GM04504 (cell line): ENCODE measurements around the gene ATP6V0D1.

ENCODE experiments used
- DNase-seq: peaks from one replicate; pipeline ENCODE4 v3.0.0-alpha.2; 2012; ENCODE audit warnings: low read depth

Gene ATP6V0D1

DNA sequence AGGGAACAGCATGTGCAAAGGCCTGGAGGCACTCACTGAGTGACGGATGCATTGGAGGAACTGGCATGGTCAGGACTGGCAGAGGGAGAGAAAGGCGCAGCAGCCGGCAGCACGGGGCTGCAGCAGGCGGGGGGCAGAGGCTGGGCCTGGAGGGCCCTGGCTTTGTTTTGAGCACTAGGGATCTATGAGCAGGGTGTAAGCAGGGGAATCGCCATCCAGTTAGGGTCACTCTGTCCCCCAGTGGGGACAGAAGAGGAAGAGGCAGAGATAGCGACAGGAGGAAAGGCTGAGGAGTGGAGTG, 35.9 kb downstream of the ATP6V0D1 start:
- DNase-seq, result no peak

DNA sequence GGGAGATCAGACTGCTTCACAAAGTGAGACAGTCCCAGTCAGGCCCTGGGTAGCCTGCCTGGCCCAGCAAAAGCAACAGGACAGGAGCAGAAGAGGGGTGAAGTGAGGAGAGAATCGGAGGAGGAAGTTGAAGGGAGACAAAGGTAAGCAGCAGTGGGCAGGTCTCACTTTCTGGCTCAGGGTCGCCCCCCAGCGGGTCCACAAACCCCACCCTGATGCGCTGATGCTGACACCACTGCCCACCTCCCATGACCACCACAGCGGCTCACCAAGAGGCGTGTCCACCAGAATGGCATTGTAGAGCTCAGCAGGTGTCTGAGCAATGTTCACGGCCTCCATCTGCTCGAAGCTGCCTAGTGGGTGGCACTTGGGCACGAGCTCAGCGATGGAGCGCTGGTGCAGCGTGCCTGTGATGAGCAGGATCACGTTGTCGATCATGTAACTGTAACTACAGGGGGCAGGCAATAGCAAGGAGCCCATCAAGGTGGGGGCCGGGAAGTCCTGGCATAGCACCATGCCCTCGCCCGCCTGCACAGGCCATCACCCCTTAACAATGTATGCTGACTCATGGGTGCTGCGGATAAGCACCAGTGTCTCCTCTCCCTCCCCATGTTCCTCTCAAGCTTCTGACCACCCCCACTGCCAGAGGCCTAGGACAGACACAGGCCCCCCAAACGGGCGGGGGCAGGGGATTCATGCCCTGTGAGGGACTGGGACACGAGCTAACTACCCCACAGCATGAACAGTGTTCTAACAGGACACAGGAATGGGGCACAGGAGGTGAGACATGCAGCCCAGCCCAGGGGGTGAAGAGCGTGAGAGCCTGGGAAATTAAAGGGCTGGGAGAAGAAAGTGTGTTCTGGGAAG, 36.5 kb downstream of the ATP6V0D1 start:
- no peak for DNase-seq

DNA sequence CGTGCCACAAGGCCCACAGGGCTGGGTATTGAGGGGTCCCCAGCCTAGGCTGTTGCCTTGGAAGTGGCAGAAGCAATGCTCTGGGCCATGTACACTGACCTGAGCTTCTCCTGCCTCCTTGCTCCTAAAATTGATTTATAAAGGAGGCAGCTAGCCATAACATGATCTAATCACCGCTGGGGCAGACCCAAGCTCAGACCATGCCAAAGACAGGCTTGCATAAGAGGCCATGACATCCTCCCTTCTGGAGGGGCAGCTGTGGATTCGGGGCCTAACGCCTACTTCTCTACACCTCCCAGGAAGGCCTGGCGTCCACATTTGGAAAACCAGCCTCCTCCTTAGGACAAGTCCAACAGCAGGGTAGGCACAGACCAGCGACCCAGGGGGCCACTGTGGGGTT, 37.7 kb downstream of the ATP6V0D1 start:
- peak; percentile 74 for DNase-seq

DNA sequence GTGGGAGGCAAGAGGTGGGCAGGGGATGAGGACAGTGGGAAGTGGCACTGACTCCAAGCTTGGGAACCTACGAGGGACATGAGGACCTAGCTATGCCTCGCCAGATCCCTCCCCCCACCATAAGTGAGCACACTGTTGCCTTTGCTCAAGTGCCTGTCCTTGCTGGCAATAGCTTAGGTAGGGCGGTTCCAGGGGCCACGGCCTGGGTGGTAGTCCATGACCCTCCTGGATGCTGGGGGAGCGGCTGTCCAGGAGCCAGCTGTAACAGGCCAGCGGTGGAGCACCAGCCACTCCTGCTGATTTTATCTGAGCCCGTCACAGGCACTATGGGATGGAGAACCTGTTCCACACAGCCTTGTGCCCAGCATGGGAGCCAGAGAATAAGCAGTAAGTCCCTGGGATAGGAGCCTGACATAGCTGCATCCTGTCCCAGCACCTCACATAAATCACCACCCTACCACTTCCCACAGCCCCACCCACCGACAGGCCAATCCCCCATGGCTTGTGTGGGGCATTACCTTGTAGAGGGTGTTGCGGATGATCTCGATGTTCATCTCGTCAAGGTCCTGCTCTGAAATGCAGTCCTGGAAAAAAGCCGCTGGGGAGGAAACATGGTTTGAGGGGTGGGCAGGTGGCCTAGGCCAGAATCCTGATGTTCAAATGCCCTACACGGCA, 38.2 kb downstream of the ATP6V0D1 start:
- no peak for DNase-seq

DNA sequence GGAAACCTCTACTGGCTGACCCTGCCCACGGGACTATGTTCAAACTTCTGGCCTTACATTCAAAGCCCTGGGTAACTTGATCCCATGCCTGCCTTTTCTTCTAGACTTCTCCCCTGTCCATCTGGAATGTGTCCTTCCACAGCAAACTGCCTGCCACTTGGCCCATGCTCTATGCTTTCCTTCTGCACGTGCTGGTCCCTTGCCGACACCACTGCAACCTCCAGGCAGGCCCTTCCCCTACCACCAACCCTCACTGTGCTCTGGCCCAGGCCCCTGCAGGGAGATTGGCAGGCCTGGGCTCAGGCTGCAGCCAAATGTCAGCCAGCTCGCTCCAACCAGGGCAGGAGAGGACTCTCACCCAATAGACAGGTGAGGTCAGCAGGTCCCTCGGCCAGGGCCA, 39.0 kb downstream of the ATP6V0D1 start:
- DNase-seq, result no peak

DNA sequence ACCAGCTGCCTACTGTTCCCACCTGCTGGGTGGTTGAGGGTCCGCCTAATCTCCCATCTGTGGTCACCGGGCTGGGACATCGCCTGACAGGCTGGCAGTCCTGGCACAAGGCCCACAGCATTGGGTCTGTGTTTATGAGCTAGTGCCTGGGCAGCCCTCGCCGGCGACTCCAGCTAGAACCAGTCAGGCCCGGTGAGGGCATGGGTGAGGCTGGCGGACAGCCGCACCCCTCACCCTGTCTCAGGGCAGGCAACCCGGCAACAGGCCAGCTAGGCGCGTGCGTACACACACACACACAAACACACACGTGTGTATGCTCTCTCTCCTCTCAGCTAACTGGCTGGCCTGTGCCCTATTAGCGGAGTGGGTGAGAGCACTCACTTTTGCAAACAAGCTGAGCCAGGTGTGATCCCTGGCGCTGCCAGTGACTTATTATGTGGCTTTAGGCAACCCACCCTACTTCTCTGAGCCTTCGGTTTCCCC, 39.6 kb downstream of the ATP6V0D1 start:
- no peak for DNase-seq

DNA sequence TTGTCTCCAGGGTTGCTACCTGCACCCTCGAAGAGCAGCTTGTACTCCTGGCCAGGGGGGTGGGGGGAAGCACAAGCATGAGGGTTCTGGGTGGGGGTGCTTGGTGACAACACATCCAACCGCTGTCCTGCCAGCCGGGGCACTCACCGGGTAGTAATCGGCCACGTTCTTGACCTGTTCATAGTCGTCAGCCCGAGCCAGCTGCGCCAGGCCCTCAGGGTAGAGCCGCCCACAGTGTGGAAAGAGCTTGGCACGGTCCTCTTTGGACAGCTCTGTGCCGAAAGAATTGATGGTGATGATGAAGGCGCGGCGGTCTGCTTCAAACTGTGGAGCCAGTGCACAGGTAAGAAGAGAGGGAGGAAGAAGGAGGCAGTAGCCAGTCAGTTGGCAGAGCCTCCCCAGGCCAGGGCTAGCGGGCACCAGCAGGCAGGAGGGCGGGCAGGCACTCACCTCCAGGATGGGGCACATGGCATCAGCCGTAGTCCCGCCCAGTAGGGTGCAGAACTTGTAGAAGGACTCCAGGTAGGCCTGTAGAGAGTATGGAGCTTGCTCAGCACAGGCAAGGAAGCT, 42.0 kb downstream of the ATP6V0D1 start:
- no peak for DNase-seq

DNA sequence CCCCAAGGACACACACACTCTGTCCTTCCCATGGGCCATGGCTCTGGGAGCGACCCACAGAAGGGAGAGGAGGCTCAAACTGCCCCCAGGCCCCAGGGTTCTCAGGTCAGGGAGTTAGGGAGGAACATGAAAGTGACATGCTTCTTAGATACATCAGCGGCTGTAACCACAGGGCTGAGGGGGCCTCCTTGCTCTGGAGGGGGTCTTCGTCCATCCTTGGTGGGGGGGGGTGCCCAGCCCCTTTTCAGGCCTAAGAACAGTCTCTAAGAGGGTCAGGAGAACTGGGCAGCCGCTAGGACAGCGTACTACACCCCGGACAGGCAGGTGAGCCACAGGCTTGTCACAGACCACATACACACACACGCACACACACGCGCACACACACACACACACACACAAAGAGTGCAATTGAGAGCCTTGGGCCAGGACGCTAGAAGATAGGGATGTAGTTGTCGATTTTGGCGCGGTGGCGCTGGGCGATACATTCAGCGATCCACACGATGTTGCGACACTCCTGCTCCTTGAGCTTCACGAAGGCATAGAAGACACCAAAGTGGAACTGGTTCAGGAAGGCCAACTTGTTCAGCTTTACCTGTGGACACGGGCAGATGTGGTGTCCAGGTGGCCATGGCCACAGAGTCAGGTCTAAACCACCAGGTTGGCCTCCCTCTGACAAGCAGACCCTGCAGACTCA, 42.7 kb downstream of the ATP6V0D1 start:
- DNase-seq, result no peak

DNA sequence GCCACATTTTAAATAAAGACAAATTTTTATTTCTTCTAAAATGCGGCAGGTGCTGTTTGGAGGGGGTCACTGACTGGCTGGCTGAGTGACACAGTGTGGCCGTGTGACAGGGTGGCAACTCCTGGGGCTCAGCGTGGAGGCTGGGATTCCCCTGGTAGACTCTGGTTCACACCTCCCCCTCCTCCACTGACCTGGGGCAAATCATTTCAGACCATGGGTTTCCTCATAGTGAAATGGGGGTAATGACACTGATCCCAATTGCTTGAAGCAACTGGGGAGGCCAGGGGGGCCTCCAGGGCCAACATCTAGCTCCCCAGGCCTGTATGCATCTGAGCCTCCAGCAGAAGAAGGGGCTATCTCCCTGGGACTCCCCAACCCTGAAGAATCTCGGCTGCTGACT, 43.4 kb downstream of the ATP6V0D1 start:
- DNase-seq, result no peak

DNA sequence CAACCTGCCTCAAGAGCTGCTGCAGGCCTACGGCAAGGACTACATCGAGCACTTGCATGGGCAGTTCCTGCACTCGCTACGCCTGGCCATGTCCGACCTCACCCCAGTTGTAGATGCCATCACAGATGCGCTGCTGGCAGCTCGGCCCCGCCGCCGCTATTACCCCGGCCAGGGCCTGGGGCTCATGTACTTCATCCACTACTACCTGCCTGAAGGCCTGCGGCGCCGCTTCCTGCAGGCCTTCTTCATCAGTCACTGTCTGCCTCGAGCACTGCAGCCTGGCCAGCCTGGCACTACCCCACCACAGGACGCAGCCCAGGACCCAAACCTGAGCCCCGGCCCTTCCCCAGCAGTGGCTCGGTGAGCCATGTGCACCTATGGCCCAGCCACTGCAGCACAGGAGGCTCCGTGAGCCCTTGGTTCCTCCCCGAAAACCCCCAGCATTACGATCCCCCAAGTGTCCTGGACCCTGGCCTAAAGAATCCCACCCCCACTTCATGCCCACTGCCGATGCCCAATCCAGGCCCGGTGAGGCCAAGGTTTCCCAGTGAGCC, 44.2 kb downstream of the ATP6V0D1 start:
- DNase-seq, result no peak

DNA sequence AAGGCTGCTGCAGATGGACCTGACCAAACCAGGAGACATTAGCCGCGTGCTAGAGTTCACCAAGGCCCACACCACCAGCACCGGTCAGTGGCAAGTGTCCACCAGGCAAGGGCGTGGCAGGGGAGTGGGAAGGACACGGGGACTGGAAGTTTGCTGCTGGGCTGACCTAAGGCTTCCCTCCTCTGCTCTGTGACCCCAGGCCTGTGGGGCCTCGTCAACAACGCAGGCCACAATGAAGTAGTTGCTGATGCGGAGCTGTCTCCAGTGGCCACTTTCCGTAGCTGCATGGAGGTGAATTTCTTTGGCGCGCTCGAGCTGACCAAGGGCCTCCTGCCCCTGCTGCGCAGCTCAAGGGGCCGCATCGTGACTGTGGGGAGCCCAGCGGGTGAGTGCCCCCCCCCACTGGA, 45.2 kb downstream of the ATP6V0D1 start:
- no peak for DNase-seq

DNA sequence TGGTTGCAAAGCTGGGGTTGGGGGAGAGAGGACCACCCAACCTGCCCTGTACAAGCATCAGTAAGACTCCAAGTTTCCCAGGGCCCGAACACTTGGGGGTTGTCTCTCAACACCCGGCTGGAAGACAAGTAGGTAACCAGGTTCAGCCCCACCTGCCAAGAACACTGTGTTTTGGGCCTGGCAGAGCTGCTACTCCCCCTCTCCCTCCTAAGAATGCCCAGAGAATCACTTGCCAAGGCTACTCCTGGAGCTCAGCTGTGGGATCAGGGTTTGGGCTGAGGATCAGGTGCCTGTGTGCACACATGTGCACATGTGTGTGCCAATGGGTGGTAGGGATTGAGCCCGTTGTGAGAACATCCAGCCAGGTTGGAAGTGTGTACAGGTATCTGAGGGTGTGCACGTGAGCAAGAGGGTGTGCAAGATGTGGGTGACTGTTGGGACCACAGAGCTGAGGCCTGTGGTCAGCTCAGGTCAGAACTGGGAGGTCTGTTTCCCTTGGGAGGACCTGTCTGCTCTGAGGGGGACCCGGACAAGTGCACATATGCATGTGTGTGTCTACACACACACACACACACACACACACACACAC, 47.7 kb downstream of the ATP6V0D1 start:
- DNase-seq, result no peak

DNA sequence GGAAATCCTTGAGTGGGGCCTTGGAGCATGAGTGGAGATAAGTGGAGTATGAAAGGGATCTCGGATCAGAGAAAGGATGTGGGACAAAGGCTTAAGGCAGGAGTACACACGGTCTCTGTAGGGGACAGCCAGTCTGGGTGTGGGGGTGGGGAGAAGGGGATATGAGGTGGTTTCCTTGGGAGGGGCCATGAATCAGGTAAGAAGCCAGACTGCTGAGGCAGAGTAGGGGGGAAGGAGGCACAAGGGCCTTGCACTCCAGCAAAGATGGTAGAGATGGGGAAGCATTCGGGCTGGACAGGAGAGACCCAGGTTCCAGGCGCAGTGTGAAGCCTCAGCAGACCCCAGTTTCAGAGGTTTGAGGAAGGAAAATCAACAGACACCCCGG, 48.5 kb downstream of the ATP6V0D1 start:
- no peak for DNase-seq

DNA sequence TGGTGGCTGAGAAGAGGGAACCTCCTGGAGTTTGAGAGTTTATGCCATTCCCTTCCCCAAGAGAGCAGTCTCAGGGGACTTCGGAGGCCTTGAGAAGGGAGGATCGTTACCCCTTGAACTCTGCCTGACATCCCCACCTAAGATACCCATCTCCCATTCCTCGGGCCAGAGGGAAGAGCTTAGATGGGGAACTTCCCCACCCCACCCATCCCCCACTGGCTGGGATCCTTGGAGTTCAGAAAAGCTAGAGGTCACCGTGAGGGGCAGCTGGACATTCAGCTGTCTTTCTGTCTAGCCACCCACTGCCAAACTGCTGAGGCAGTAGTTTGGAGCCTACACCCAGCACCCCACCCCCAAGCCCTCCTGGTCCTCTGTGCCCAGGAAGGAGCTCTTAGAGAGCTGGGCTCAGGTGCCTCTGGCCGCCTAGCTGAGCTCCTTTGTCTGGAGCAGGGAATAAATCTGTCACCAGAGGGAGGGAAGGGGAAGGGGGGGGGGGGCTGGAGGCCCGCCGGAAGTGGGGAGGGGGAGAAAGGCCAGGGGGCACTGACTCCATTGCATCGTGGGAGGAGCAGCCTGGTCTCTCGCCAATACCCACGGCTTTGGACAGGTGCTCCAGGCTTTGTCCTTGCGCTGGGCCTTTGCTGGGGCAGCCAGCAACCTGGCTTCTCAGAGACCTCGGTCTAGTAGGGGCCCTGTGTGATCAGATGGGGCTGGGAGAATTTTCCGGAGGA, 49.0 kb downstream of the ATP6V0D1 start:
- no peak for DNase-seq

DNA sequence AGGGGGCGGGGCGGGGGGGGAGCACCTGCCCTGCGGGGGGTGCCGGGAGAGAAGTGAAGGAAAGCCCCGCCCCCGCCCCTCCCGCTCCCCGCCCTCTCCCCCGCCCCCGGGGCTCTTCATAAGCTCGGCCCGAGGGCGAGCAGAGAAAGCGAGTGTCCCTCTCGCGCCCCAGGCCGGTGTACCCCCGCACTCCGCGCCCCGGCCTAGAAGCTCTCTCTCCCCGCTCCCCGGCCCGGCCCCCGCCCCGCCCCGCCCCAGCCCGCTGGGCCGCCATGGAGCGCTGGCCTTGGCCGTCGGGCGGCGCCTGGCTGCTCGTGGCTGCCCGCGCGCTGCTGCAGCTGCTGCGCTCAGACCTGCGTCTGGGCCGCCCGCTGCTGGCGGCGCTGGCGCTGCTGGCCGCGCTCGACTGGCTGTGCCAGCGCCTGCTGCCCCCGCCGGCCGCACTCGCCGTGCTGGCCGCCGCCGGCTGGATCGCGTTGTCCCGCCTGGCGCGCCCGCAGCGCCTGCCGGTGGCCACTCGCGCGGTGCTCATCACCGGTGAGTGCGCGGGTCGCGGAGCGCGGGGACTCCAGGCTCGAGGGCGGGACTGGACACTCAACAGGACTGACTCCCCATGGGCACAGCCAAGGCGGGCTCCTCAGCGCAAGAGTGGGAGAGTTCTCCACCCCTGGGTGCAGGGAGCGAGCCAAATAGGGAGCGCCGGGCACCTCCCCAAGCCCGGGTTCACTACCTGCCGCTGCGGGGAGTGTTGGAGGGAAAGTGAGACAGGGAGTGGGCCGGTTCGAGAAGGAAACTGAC, 49.8 kb downstream of the ATP6V0D1 start, which contains the start of gene HSD11B2:
TSS of gene HSD11B2 (plus strand) at position 145 of the 798 bp plus-strand sequence. CDS start at position 273, 128 bp downstream.
- DNase-seq, result no peak

DNA sequence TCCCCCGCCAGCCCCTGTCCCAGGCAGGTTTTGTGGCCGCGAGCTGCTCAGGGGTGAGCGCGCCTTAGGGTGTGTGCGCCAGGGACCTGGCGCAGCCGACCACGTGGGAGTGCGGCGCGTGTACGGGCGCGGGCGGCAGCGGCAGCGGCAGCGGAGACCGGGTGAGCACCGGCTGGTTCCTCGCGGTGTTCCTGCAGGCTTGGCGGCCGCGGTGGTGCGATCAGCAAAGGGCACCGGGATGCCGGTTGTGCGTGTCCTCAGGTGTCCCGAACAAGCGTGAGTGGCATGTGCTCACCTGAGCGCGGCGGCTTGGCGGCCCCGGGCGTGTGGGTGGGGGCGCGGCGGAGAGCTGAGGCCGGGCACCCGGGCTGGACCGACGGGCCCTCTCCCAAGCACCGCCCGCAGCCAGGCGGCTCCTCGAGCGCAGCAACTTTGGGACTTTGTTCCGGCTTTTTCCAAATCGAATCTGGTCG, 50.4 kb downstream of the ATP6V0D1 start:
- no peak for DNase-seq

DNA sequence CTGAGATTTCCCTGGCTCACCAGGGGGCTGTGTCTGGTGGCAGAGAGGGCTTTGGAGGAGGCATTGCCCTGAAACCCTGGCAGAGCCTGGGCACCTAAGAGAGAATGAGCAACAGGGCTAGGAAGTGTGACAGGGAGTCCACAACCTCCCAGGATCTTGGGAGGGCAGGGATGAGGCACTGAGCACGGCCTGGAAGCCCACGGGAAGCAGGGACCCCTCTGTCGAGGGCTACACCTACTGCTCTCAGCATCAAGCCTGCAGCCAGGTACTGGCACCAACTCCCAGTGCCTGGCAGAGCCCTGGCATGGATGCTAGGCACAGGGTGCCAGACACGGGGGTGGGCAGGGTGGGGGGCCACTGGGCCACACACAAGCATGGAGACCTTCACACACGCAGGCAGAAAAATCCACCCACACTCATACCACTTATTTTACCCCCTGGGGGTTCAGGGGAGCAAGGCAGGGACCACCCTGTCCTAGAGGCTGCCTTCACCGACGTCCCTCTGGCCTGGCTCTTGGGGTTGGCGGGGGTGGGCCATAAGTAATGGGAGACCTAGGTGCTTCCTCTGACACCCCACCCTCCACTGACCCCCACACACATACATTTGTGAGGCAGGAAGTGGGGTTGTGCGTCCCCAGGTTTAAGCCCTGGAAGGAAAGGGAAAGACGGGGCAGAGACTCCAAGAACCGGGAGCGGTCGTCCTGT, 51.0 kb downstream of the ATP6V0D1 start:
- no peak for DNase-seq

DNA sequence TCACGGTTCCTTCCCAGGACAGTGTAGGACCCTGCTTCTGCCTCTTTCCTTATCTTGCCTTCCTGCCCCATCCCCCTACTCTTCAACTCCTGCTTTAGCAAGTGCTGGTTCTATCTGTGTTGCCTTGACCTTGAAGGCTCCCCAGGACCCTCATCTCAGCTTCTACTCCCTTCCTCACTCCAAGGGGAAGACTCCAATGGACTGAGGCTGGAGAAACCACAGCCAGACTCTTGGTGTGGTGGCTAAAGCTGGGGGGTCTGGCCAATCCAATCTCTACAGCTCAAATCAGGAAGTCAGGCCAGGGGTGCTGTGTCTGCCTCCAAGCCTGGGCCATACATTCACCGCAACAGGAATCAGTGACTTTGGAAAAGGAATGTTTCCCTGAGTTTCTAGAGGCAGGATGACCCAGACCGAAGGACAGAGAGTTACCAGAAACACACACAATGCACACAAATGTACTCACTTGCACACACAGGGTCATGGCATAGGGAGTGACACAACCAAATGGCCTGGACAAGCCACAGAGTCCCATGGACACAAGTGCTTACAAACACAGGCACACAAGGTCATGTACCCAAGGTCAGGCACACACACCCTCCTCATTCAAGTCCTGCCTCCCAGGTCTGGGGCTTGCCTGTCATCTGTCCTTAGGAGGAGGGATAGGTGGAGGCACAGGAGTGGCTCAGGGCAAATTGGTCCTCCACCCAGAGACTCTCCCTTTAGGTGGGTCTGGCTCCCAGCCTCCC, 51.7 kb downstream of the ATP6V0D1 start:
- no peak for DNase-seq
